Thyroid gland (tissue), 4 donors: ENCODE data around the gene ST7L.

ENCODE experiments used
- POLR2A ChIP-seq, 2 donors: fragments of 450-650 bp; IDR thresholded peaks; one replicate each; pipeline ENCODE4 v1.6.1; 2017; ENCODE audit warnings: antibody characterized with exemption in 2 of 2, mild to moderate bottlenecking in 2 of 2, moderate library complexity in 1 of 2
- TF ChIP-seq, protein P1 (sequence below), 6 experiments: fragments of 200-600 bp in 3 of 6; fragments of 450-650 bp in 3 of 6; sonication (generic) in 3 of 6; IDR thresholded peaks; one replicate each; pipeline ENCODE4 v1.5.1; 2016 to 2019; ENCODE audit warnings: antibody characterized with exemption in 6 of 6, mild to moderate bottlenecking in 2 of 6, inconsistent platforms in 1 of 6, moderate library complexity in 1 of 6

DNA sequence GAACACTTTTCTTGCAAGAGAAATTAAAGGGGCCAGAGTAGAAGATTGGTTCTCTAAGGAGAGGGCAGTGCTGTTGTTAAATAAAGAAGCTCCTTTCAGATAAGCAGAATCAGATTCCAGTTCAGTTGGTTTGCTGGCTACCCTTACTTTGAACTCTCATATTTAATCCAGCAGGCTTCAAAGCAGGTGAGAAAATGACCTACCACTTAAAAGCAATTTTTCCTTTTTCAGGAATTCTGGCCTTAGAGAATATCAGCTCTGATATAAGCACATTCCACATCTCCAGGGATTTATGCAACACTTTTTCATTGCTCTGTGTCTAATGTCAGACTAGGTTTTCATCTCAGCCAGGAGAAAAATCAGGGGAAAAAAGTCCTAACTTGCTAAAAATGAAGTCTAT is 81.5 kb downstream of the ST7L start:
- no peak for TF ChIP-seq POLR2A (IDR thresholded peaks at IDR 0.05)
- TF ChIP-seq, protein P1, sequence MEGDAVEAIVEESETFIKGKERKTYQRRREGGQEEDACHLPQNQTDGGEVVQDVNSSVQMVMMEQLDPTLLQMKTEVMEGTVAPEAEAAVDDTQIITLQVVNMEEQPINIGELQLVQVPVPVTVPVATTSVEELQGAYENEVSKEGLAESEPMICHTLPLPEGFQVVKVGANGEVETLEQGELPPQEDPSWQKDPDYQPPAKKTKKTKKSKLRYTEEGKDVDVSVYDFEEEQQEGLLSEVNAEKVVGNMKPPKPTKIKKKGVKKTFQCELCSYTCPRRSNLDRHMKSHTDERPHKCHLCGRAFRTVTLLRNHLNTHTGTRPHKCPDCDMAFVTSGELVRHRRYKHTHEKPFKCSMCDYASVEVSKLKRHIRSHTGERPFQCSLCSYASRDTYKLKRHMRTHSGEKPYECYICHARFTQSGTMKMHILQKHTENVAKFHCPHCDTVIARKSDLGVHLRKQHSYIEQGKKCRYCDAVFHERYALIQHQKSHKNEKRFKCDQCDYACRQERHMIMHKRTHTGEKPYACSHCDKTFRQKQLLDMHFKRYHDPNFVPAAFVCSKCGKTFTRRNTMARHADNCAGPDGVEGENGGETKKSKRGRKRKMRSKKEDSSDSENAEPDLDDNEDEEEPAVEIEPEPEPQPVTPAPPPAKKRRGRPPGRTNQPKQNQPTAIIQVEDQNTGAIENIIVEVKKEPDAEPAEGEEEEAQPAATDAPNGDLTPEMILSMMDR (IDR thresholded peaks at IDR 0.05): no peak
